Measurements from ENCODE around the gene ADGRB3.

- TF ChIP-seq CTCF (conservative IDR thresholded peaks at IDR 0.05; ENCODE audit: low read length) (no peak), EZH2phosphoT487 (IDR thresholded peaks at IDR 0.05; ENCODE audit: borderline replicate concordance, low read depth, low read length) (no peak)
Measured at GRCh38 chr6:69089539-69089938, 454.5 kb downstream of the ADGRB3 start.

Measured in OCI-LY7 (cell line).